Activated CD8-positive, alpha-beta memory T cell treated with anti-CD3 and anti-CD28 coated beads for 36 hours (primary cell): ENCODE data around the gene IMMT. TPM values are rescaled to one million over a fixed set of nuclear protein-coding genes. Genes with fewer than 3 reads are reported as not detected.
"Not testable (repeated sequence)": the region's sequence is repeated elsewhere in the genome, so short reads cannot be mapped to it uniquely, and the experiment has no call there.

Source experiments
- CTCF ChIA-PET: fragments of 350-600 bp; sonication (Branson Sonifier 250); formaldehyde crosslinking; loops from one replicate; lab custom pipeline; 2021; ENCODE audit warnings: antibody characterized with exemption; lab: Charles Lee
- POLR2A ChIA-PET: fragments of 350-600 bp; sonication (Branson Sonifier 250); formaldehyde crosslinking; loops from one replicate; lab custom pipeline; 2021; ENCODE audit warnings: antibody characterized with exemption; lab: Charles Lee
- total RNA-seq, 2 experiments: library from RNA; stranded (reverse); gene quantifications; one replicate each; pipeline ENCODE4 v1.2.3, GENCODE V29; 2021

Gene IMMT
- 100 to 1,000 TPM; 153 TPM for total RNA-seq

GRCh38 chr2:86195055-86195807 lies at the start of gene IMMT:
Gene IMMT, minus strand, starts transcription at chr2:86195462. Its CDS starts 80 bp downstream, at chr2:86195382.
- ChIA-PET POLR2A (interaction anchor here (0.6 to 2.3 kb wide), 5 partner anchors 9 to 247 kb away, joined by 3 to 7 read pairs (median 6); partner anchors contain the start of gene POLR1A), CTCF (interaction anchor here (2.2 kb wide), 1 partner anchor 9 kb away, joined by 10 read pairs; no protein-coding TSS in a partner anchor)

- POLR2A ChIA-PET, CTCF ChIA-PET: not testable (repeated sequence)
Measured at GRCh38 chr2:86244781-86245180, 49.5 kb upstream of the IMMT start.

- CTCF ChIA-PET = no interaction called here
Measured at GRCh38 chr2:86243950-86244733, 48.9 kb upstream of the IMMT start.

GRCh38 chr2:86243272-86243671 lies 48.0 kb upstream of the IMMT start:
- POLR2A ChIA-PET = no interaction called here
- CTCF ChIA-PET = no interaction called here

More at GRCh38 chr2:86243950-86244733, 48.9 kb upstream of the IMMT start:
- POLR2A ChIA-PET = no interaction called here

GRCh38 chr2:86241611-86242010 lies 46.3 kb upstream of the IMMT start:
- CTCF ChIA-PET = no interaction called here
- POLR2A ChIA-PET = no interaction called here

- POLR2A ChIA-PET = no interaction called here
- CTCF ChIA-PET = no interaction called here
Measured at GRCh38 chr2:86240251-86240650, 45.0 kb upstream of the IMMT start.

GRCh38 chr2:86239745-86240144 lies 44.5 kb upstream of the IMMT start:
- ChIA-PET POLR2A (no interaction called here), CTCF (no interaction called here)

GRCh38 chr2:86239326-86239725 lies 44.1 kb upstream of the IMMT start:
- ChIA-PET POLR2A (no interaction called here), CTCF (no interaction called here)

- CTCF ChIA-PET = no interaction called here
Measured at GRCh38 chr2:86238354-86238753, 43.1 kb upstream of the IMMT start.

GRCh38 chr2:86237172-86237571 lies 41.9 kb upstream of the IMMT start:
- CTCF ChIA-PET = no interaction called here

More at GRCh38 chr2:86238354-86238753, 43.1 kb upstream of the IMMT start:
- POLR2A ChIA-PET = no interaction called here

GRCh38 chr2:86235196-86235980 lies 40.1 kb upstream of the IMMT start:
- ChIA-PET CTCF (no interaction called here), POLR2A (no interaction called here)

More at GRCh38 chr2:86237172-86237571, 41.9 kb upstream of the IMMT start:
- POLR2A ChIA-PET = no interaction called here

GRCh38 chr2:86234563-86235131 lies 39.4 kb upstream of the IMMT start:
- ChIA-PET CTCF (no interaction called here), POLR2A (no interaction called here)

GRCh38 chr2:86233436-86233835 lies 38.2 kb upstream of the IMMT start:
- CTCF ChIA-PET = no interaction called here
- POLR2A ChIA-PET = no interaction called here

- CTCF ChIA-PET = interaction anchor here (1.1 kb wide), 1 partner anchor 12 kb away, joined by 3 read pairs; no protein-coding TSS in a partner anchor
- POLR2A ChIA-PET = no interaction called here
Measured at GRCh38 chr2:86232910-86233309, 37.6 kb upstream of the IMMT start.

GRCh38 chr2:86232373-86232784 lies 37.1 kb upstream of the IMMT start:
- POLR2A ChIA-PET = no interaction called here
- CTCF ChIA-PET = interaction anchor here (1.1 kb wide), 1 partner anchor 11 kb away, joined by 3 read pairs; no protein-coding TSS in a partner anchor

- CTCF ChIA-PET = interaction anchor here (1.1 to 1.5 kb wide), 2 partner anchors 10 to 11 kb away, joined by 3 to 5 read pairs; no protein-coding TSS in a partner anchor
- POLR2A ChIA-PET = no interaction called here
Measured at GRCh38 chr2:86231680-86232372, 36.6 kb upstream of the IMMT start.

GRCh38 chr2:86230961-86231360 lies 35.7 kb upstream of the IMMT start:
- ChIA-PET CTCF (interaction anchor here (1.5 kb wide), 1 partner anchor 9 kb away, joined by 5 read pairs; no protein-coding TSS in a partner anchor), POLR2A (no interaction called here)

GRCh38 chr2:86229221-86229620 lies 34.0 kb upstream of the IMMT start:
- CTCF ChIA-PET = interaction anchor here (0.6 to 1.3 kb wide), 2 partner anchors 68 to 546 kb away, joined by 3 read pairs; no protein-coding TSS in a partner anchor
- POLR2A ChIA-PET = no interaction called here
